Loucy (cell line): ENCODE results near the gene ZDHHC7.

Experiments used
- CTCF ChIP-seq: fragments of 200-600 bp; sonication (generic); conservative IDR thresholded peaks from 2 replicates; pipeline ENCODE4 v1.5.1; 2014; ENCODE audit warnings: mild to moderate bottlenecking, antibody characterized with exemption, low read length
- EZH2phosphoT487 ChIP-seq: fragments of 200-600 bp; IDR thresholded peaks from 2 replicates; pipeline ENCODE4 v1.6.1; 2018; ENCODE audit warnings: antibody characterized with exemption, mild to moderate bottlenecking, moderate library complexity, borderline replicate concordance

- TF ChIP-seq CTCF (no peak), EZH2phosphoT487 (no peak)
These were observed 3.0 kb upstream of the ZDHHC7 start for GRCh38 chr16:85014311-85014710.
